KMS-11 (cell line): ENCODE data around the gene OOSP2.

Source experiments
- H2AFZ ChIP-seq: fragments of 200-600 bp; sonication (generic); 2 replicates; pipeline ENCODE4 v1.6.1; 2016; ENCODE audit warnings: antibody characterized with exemption, mixed run types, low read depth
- H3K27ac ChIP-seq: fragments of 200-600 bp; sonication (generic); 2 replicates; pipeline ENCODE4 v1.6.1; 2016; ENCODE audit warnings: mild to moderate bottlenecking, mixed run types
- H3K27me3 ChIP-seq: fragments of 200-600 bp; sonication (generic); 2 replicates; pipeline ENCODE4 v1.6.1; 2017; ENCODE audit warnings: mild to moderate bottlenecking, low read depth, mixed run types, moderate library complexity; ENCODE audit not compliant: insufficient read depth
- H3K36me3 ChIP-seq: fragments of 200-600 bp; sonication (generic); 2 replicates; pipeline ENCODE4 v1.6.1; 2017; ENCODE audit warnings: mild to moderate bottlenecking, mixed run types; ENCODE audit not compliant: insufficient read depth
- H3K4me1 ChIP-seq: fragments of 200-600 bp; sonication (generic); 2 replicates; pipeline ENCODE4 v1.6.1; 2016; ENCODE audit warnings: mild to moderate bottlenecking, low read depth, mixed run types; ENCODE audit not compliant: poor library complexity, severe bottlenecking
- H3K4me2 ChIP-seq: fragments of 200-600 bp; sonication (generic); 2 replicates; pipeline ENCODE4 v1.7.0; 2016; ENCODE audit warnings: mild to moderate bottlenecking, mixed run types
- H3K4me3 ChIP-seq: fragments of 200-600 bp; sonication (generic); IDR thresholded peaks from 2 replicates; pipeline ENCODE4 v1.6.1; 2017; ENCODE audit warnings: low read depth, low read length, mixed read lengths; ENCODE audit not compliant: insufficient read depth
- H3K79me2 ChIP-seq: fragments of 200-600 bp; sonication (generic); 2 replicates; pipeline ENCODE4 v1.6.1; 2016; ENCODE audit warnings: low read depth, mixed run types; ENCODE audit not compliant: insufficient read depth
- H3K9ac ChIP-seq: fragments of 200-600 bp; sonication (generic); 2 replicates; pipeline ENCODE4 v1.6.1; 2016; ENCODE audit warnings: mild to moderate bottlenecking, mixed run types
- H4K20me1 ChIP-seq: fragments of 200-600 bp; sonication (generic); 2 replicates; pipeline ENCODE4 v1.6.1; 2016; ENCODE audit warnings: mild to moderate bottlenecking, mixed run types; ENCODE audit not compliant: insufficient read depth
- TF ChIP-seq, protein P1 (sequence below): fragments of 200-600 bp; sonication (generic); conservative IDR thresholded peaks from 2 replicates; pipeline ENCODE4 v1.6.1; 2017; ENCODE audit warnings: low read depth, mild to moderate bottlenecking, antibody characterized with exemption, low read length, moderate library complexity, mixed read lengths

Gene OOSP2

DNA sequence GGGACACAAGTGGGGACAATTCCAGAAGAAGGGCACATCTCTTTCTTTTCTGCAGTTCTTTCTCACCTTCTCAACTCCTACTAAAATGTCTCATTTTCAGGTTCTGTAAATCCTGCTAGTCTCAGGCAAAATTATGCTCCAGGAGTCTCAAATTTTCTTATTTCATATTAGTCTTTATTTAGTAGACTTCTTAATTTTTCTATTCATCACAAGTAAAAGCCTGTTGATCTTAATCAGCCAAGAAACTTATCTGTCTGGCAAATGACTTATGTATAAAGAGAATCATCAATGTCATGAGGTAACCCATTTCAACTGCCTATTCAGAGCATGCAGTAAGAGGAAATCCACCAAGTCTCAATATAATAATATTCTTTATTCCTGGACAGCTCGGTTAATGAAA lies 48.2 kb downstream of the OOSP2 start, which contains the start of gene MS4A2:
TSS of gene MS4A2 (plus strand) at position 301 of the 400 bp plus-strand sequence. CDS start 102 bp downstream, outside the sequence.
- Histone ChIP-seq H3K36me3 (no peaks in the 10 kb centered on the region), H4K20me1 (no peaks in the 10 kb centered on the region), H3K4me3 (no peak within 1 kb of the TSS), H3K27me3 (no peaks in the 10 kb centered on the region), H2AFZ (no peak within 1 kb of the TSS), H3K9ac (no peak within 1 kb of the TSS), H3K4me2 (no peak within 1 kb of the TSS), H3K4me1 (no peaks in the 10 kb centered on the region), H3K27ac (no peak within 1 kb of the TSS), H3K79me2 (no peaks in the 10 kb centered on the region)
- TF ChIP-seq, protein P1, sequence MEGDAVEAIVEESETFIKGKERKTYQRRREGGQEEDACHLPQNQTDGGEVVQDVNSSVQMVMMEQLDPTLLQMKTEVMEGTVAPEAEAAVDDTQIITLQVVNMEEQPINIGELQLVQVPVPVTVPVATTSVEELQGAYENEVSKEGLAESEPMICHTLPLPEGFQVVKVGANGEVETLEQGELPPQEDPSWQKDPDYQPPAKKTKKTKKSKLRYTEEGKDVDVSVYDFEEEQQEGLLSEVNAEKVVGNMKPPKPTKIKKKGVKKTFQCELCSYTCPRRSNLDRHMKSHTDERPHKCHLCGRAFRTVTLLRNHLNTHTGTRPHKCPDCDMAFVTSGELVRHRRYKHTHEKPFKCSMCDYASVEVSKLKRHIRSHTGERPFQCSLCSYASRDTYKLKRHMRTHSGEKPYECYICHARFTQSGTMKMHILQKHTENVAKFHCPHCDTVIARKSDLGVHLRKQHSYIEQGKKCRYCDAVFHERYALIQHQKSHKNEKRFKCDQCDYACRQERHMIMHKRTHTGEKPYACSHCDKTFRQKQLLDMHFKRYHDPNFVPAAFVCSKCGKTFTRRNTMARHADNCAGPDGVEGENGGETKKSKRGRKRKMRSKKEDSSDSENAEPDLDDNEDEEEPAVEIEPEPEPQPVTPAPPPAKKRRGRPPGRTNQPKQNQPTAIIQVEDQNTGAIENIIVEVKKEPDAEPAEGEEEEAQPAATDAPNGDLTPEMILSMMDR: no peak

DNA sequence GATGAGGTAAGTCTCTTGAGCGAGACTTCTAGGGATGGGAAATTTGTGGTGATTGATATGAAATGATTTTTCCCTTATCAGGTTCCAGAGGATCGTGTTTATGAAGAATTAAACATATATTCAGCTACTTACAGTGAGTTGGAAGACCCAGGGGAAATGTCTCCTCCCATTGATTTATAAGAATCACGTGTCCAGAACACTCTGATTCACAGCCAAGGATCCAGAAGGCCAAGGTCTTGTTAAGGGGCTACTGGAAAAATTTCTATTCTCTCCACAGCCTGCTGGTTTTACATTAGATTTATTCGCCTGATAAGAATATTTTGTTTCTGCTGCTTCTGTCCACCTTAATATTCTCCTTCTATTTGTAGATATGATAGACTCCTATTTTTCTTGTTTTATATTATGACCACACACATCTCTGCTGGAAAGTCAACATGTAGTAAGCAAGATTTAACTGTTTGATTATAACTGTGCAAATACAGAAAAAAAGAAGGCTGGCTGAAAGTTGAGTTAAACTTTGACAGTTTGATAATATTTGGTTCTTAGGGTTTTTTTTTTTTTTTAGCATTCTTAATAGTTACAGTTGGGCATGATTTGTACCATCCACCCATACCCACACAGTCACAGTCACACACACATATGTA lies 55.4 kb downstream of the OOSP2 start:
- H3K4me2 ChIP-seq: no peak overlapping the region
- H3K27me3 ChIP-seq: no peaks in the 10 kb centered on the region
- H3K4me3 ChIP-seq: no peak overlapping the region
- H3K79me2 ChIP-seq: no peaks in the 10 kb centered on the region
- H3K4me1 ChIP-seq: no peaks in the 10 kb centered on the region
- H4K20me1 ChIP-seq: no peaks in the 10 kb centered on the region
- TF ChIP-seq, protein P1: no peak
- no peak overlapping the region for H3K27ac ChIP-seq
- H2AFZ ChIP-seq: no peak overlapping the region
- no peaks in the 10 kb centered on the region for H3K36me3 ChIP-seq
- H3K9ac ChIP-seq: no peak overlapping the region

- Histone ChIP-seq H3K4me3 (no peak overlapping the region), H3K4me1 (no peaks in the 10 kb centered on the region), H3K4me2 (no peak overlapping the region), H4K20me1 (no peaks in the 10 kb centered on the region), H3K27ac (no peak overlapping the region), H3K9ac (no peak overlapping the region), H3K27me3 (no peaks in the 10 kb centered on the region), H3K79me2 (no peaks in the 10 kb centered on the region), H2AFZ (no peak overlapping the region), H3K36me3 (no peaks in the 10 kb centered on the region)
- TF ChIP-seq, protein P1: no peak
Observed at GRCh38 chr11:60097189-60097588, 57.0 kb downstream of the OOSP2 start.
